ENCODE measurements around the gene NAV1. TPM values are rescaled to one million over a fixed set of nuclear protein-coding genes. Genes with fewer than 3 reads are reported as not detected.

The NAV1 gene
- total RNA-seq, 2 donors from 2014 or later = 13.1 to 29.1 TPM

GRCh38 chr1:201565771-201566528 lies 27.0 kb downstream of the NAV1 start:
- no peaks in the 10 kb centered on the region for H3K36me3 ChIP-seq
- TF ChIP-seq CTCF (IDR thresholded peaks at IDR 0.05) (no peak), POLR2AphosphoS5 (IDR thresholded peaks at IDR 0.05) (no peak), POLR2A (IDR thresholded peaks at IDR 0.05) (no peak)
- intact Hi-C loops (cut with DNase I) = no loop called here
- H3K27ac ChIP-seq = no peak overlapping the region
- H3K9me3 ChIP-seq = no peaks in the 10 kb centered on the region
- 88% methylated on average over 12 of the region's 12 CpGs for WGBS
- no peak overlapping the region for H3K4me3 ChIP-seq
- H3K4me1 ChIP-seq (replicated peaks) = peaks cover 2% of the 10 kb centered on the region
- no peak for DNase-seq (ENCODE audit: low spot score)
- no peaks in the 10 kb centered on the region for H3K27me3 ChIP-seq (replicated peaks; ENCODE audit: insufficient read depth)

GRCh38 chr1:201566529-201566823 lies 27.5 kb downstream of the NAV1 start:
- TF ChIP-seq POLR2A (IDR thresholded peaks at IDR 0.05) (no peak), CTCF (IDR thresholded peaks at IDR 0.05) (no peak), POLR2AphosphoS5 (IDR thresholded peaks at IDR 0.05) (no peak)
- Histone ChIP-seq H3K9me3 (no peaks in the 10 kb centered on the region), H3K4me1 (replicated peaks) (peaks cover 2% of the 10 kb centered on the region), H3K27me3 (replicated peaks; ENCODE audit: insufficient read depth) (no peaks in the 10 kb centered on the region), H3K4me3 (no peak overlapping the region), H3K36me3 (no peaks in the 10 kb centered on the region), H3K27ac (no peak overlapping the region)
- DNase-seq (ENCODE audit: low spot score) = no peak
- intact Hi-C loops (cut with DNase I) = no loop called here
- WGBS = 83% methylated on average over 2 of the region's 2 CpGs

GRCh38 chr1:201566933-201567801 lies 28.2 kb downstream of the NAV1 start:
- Histone ChIP-seq H3K4me3 (no peak overlapping the region), H3K27ac (no peak overlapping the region), H3K9me3 (no peaks in the 10 kb centered on the region), H3K4me1 (replicated peaks) (peaks cover 2% of the 10 kb centered on the region), H3K36me3 (no peaks in the 10 kb centered on the region), H3K27me3 (replicated peaks; ENCODE audit: insufficient read depth) (no peaks in the 10 kb centered on the region)
- WGBS = 88% methylated on average over 10 of the region's 10 CpGs
- DNase-seq (ENCODE audit: low spot score) = no peak
- TF ChIP-seq CTCF (IDR thresholded peaks at IDR 0.05) = no peak
- no peak for TF ChIP-seq POLR2A (IDR thresholded peaks at IDR 0.05)
- no peak for TF ChIP-seq POLR2AphosphoS5 (IDR thresholded peaks at IDR 0.05)
- intact Hi-C loops (cut with DNase I) = no loop called here

- Histone ChIP-seq H3K27me3 (replicated peaks; ENCODE audit: insufficient read depth) (no peaks in the 10 kb centered on the region), H3K27ac (no peak overlapping the region), H3K36me3 (no peaks in the 10 kb centered on the region), H3K4me3 (no peak overlapping the region), H3K4me1 (replicated peaks) (peaks cover 2% of the 10 kb centered on the region), H3K9me3 (no peaks in the 10 kb centered on the region)
- WGBS = 93% methylated on average over 6 of the region's 6 CpGs
- TF ChIP-seq CTCF (IDR thresholded peaks at IDR 0.05) (no peak), POLR2AphosphoS5 (IDR thresholded peaks at IDR 0.05) (no peak), POLR2A (IDR thresholded peaks at IDR 0.05) (no peak)
- intact Hi-C loops (cut with DNase I) = no loop called here
- DNase-seq (ENCODE audit: low spot score) = no peak
Measured at GRCh38 chr1:201568265-201568664, 29.3 kb downstream of the NAV1 start.
